Fibroblast of skin of right biceps (primary cell): Measurements from ENCODE around the gene ZNF79.

Experiments
- DNase-seq: peaks from one replicate; pipeline ENCODE4 v3.0.0-alpha.2; 2013

Gene ZNF79

DNA sequence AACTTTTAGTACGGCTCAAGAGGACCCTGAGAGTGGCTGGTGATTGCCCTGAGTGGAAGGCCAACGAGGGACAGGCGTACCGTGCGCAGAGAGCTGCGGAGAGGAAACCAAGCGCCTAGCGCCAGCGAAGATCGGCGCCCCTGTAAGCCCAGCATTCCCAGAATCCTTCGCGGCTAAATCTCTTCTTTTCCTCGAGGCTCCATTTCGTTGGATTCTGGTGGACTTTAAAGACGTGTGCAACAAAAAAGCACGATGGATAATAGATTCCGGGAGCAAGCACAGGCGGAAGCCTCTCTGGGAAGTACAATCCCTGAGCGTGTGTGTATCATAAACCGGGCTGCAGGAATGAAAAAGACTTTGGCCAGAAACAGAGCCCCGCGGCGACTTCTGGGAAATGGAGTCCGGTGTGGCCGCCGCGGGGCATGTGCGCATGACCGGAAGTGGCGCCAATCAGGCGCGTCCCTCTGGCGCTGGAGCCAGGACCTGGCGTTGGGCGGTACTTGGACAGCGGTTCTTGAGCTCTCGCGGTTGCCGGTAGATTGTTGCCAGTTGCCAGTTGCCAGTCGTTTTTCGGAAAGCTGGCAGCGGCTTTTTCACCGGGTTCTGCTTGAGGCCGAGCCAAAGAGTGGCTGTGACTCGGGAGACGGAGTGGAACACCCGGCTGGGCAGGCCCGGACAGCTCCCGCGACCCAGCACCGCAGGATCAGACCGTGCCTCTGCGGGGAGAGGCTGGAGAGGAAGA lies at the start of gene ZNF79:
Gene ZNF79, plus strand, starts transcription at position 449 of the 742 bp plus-strand sequence. CDS start 406 bp downstream, outside the sequence.
- peak; percentile 88 for DNase-seq

GRCh38 chr9:127380479-127380878 lies 43.7 kb upstream of the ZNF79 start:
- DNase-seq, result peak; percentile 11

GRCh38 chr9:127382541-127382940 lies 41.6 kb upstream of the ZNF79 start:
- no peak for DNase-seq

- no peak for DNase-seq
These were observed 40.0 kb upstream of the ZNF79 start for GRCh38 chr9:127384016-127384730.

GRCh38 chr9:127384901-127385300 lies 39.3 kb upstream of the ZNF79 start:
- no peak for DNase-seq

DNA sequence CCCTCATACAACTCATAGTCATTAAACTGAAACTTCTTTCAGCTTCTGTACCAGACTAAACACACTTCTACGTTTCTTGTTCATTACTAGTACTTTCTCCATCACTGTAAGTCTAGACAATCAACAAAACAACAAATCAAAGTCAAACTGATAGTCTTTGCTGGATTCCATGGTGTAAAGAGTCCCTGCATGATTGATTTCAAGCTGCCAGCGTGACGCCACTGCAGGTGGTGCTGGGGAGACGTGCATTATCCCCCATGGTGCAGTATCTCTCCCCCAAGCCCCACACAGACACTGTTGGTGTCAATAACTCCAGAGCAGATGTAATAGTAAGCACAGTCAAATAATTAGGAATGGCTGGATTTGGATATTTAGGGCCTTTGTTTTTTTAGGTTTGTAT lies 37.9 kb upstream of the ZNF79 start:
- DNase-seq, result no peak

DNA sequence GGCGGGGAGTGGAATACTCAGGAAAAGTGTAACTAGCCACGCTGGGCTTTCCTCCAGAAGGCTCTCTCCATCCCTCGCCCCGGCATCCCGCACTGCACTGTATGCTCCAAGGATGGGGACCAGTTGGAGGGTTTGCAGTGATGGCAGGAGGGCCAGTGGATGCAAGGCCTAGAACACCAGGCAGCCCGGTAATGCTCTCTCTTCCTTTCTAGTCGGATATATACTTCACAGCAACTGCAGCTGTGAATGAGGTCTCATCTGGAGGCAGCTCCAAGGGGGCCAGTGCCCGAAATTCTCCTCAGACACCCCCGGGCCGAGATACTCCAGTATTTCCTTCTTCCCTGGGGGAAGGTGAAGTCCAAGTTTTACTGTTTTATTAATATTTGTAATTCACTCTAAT lies 37.2 kb upstream of the ZNF79 start:
- no peak for DNase-seq

- DNase-seq, result peak; percentile 97
These were observed 35.9 kb upstream of the ZNF79 start for GRCh38 chr9:127388037-127388855.

DNA sequence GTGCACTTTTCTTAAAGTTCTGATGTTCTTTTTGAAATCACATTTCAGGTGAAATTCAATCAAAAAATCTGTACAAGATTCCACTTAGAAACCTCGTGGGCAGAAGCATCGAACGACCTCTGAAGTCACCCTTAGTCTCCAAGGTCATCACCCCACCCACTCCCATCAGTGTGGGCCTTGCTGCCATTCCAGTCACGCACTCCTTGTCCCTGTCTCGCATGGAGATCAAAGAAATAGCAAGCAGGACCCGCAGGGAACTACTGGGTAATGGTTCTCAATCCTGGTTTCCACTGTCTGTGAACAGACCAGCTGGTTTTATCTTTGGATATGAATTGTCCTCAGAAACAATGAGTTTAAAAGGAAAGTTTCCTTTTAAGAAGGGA lies 35.3 kb upstream of the ZNF79 start:
- no peak for DNase-seq

- DNase-seq, result no peak
These were observed 34.6 kb upstream of the ZNF79 start for GRCh38 chr9:127389381-127390247.

- no peak for DNase-seq
These were observed 34.0 kb upstream of the ZNF79 start for GRCh38 chr9:127390248-127390545.

- no peak for DNase-seq
These were observed 33.6 kb upstream of the ZNF79 start for GRCh38 chr9:127390563-127390962.

DNA sequence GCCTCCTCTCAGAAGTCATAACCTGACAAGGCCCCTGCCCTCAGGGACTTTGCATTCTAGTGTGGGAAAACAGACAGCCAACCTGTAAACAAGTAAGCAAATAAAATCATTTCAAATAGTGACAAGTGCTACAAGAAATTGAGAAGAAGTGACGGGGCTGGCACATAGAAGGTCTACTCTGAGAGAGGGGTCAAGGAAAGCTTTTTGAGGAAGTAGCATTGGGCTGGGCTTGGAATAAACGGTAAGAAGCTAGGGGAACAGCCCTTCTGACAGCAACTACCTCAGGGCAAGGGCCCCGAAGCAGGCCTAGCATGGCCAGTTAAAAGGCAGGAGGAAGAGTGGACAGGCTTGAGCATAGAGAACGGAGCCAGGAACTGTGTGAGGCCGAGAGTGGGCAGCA lies 32.0 kb upstream of the ZNF79 start:
- DNase-seq, result no peak

- no peak for DNase-seq
These were observed 31.2 kb upstream of the ZNF79 start for GRCh38 chr9:127392976-127393375.

DNA sequence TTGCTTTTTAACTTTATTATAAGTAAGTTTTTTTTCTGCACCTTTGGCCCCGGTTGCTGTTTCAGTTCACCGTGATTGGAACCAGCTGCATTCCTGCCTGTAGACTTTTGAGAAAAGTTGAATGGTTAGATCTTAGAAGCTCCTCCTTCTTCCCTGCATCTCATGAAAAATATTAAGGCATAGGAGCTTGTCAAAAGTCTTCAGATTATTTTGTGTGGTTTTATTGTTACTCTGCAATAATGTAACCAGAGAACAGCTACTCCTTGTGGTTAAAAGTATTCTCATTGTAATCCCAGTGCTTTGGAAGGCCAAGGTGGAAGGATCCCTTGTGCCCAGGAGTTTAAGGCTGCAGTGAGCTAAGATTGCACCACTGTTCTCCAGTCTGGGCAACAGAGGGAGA lies 30.5 kb upstream of the ZNF79 start:
- peak; percentile 15 for DNase-seq

GRCh38 chr9:127395497-127396252 lies 28.5 kb upstream of the ZNF79 start:
- DNase-seq, result no peak

DNA sequence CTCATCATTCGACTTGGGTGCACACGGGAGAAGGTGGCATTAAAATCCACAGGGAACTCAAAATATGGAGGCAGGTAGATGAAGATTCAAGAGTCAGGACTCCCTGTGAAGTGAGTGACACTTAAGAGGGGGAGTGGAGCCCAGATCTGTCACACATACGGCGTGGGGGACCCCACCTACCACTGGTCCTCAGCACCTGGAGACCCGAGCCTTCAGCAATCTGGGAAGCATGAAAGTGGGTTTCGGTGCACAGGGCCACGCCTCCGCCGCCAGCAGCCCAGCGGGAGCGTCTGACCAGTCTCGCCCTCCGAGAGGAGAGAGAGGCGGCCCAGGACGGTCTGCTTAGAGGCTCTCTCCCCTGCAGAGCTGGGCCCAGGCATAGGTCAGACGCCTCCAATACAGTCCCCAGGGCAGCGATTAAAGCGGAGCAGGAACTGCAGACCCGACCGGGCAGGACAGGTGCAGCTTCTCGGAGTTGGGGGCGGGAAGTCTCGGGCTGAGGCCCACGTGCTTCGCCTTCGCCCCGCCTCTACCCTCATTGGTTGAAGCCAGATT lies 27.9 kb upstream of the ZNF79 start:
- DNase-seq, result no peak

DNA sequence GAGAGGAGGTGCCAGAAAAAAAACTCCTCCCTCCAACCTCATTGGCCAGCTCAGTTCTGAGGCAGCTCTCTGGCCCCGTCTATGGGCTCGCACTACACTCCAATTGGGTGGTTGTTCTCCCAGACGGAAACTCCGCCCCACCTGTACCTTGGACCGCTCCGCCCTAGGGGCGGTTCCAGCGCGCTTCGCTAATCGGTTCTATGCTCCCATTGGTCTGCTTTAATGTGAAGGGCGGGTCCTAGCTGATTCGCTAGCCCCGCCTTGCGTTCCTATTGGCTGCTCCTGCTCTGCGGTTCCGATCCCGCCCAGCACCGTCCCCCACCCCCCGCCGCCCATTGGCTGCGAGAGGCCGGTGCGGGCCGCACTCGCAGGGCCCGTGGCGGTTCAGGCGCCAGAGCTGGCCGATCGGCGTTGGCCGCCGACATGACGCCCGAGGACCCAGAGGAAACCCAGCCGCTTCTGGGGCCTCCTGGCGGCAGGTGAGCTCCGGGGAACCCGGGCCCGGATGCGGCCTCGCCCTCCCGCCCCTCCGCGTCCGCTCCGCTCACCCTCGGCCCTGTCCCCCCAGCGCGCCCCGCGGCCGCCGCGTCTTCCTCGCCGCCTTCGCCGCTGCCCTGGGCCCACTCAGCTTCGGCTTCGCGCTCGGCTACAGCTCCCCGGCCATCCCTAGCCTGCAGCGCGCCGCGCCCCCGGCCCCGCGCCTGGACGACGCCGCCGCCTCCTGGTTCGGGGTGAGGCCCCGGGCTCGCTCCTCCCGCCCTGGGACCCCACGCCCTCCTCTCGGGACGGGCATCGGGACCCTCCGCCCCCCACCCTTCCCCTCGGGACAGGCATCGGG lies 27.2 kb upstream of the ZNF79 start, which contains the start of gene SLC2A8:
Gene SLC2A8, plus strand, starts transcription at position 362 of the 838 bp plus-strand sequence. Its CDS starts 62 bp downstream, at position 424.
- peak; percentile 98 for DNase-seq

DNA sequence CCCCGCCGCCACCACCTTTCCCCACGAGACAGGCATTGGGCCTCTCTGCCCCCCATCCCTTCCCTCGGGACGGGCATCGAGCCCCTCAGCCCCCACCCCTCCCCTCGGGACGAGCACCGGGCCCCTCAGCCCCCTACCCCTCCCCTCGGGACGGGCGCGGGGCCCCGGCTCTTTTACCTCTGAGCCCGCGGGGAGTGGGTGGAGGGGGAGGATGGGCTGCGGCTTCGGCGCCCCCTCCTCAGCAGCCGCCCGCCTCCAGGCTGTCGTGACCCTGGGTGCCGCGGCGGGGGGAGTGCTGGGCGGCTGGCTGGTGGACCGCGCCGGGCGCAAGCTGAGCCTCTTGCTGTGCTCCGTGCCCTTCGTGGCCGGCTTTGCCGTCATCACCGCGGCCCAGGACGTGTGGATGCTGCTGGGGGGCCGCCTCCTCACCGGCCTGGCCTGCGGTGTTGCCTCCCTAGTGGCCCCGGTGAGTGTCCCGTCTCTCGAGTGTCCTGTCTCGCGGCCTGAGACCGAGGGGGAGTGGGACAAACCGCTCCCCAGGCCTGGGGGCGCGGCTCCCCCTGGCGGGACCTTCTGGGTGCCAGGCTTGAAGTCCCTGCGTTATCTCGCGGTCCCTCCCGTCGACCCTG lies 26.4 kb upstream of the ZNF79 start:
- DNase-seq, result peak; percentile 30

DNA sequence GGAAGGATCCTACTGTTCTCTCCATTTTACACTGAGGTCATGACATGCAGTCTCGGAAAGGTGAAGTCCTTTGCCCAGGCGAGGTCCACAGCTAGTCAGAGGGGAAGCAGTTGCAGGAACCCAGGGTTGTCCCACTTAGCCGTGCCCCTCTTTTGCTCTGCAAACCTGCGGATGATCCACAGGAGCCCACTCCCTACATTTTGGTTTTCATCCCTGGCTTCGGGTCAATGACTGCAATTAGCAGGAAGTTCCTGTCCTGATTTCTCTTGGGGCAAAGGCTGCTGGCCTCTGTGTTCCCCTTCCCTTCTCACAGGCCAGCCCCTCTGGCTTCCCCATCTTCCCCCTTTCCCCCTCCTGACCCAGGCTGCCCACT lies 25.9 kb upstream of the ZNF79 start:
- no peak for DNase-seq
